ENCODE measurements around the gene IPPK. TPM values are rescaled to one million over a fixed set of nuclear protein-coding genes. Genes with fewer than 3 reads are reported as not detected.

IPPK gene
- total and polyA plus RNA-seq, 4 donors = 9.5 to 19.8 (median 13.8) TPM

DNA sequence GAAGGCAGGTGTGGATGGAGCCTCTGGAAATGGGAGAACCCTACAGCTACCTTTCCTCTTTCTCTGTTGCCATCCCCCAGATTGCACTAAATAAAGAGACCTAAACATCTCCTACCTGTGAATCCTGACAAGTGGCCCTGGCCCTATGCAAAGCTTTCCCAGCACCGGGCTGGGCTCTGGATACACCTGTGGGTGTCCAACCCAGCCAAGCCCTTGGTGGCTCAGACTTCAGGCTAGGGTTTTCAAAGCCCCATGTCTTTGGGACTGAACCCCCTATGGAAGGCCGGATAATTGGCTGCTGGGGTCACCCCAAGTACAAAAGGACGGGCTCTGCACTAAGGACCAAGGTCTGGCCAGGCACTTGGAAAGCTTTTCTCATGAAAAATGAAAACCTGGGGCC, 44.1 kb upstream of the IPPK start:
- no peak for DNase-seq (ENCODE audit: low read depth in 4 of 6, low spot score in 6 of 6)
- no peak overlapping the region for H3K27ac ChIP-seq (ENCODE audit: low read depth, low read length)
- H3K4me3 ChIP-seq (ENCODE audit: low read depth, low read length) = no peak overlapping the region
- H3K9me3 ChIP-seq (ENCODE audit: control insufficient read depth, insufficient read depth, low read length) = no peaks in the 10 kb centered on the region
- H3K27me3 ChIP-seq (ENCODE audit: control insufficient read depth, insufficient read depth, low read length) = no peaks in the 10 kb centered on the region
- H3K4me1 ChIP-seq (ENCODE audit: control insufficient read depth, insufficient read depth, low read length) = peaks cover 5% of the 10 kb centered on the region
- WGBS (ENCODE audit: insufficient coverage) = 97% methylated on average over 3 of the region's 3 CpGs
- peaks cover 82% of the 10 kb centered on the region for H3K36me3 ChIP-seq (ENCODE audit: control insufficient read depth, insufficient read depth, low read length)

DNA sequence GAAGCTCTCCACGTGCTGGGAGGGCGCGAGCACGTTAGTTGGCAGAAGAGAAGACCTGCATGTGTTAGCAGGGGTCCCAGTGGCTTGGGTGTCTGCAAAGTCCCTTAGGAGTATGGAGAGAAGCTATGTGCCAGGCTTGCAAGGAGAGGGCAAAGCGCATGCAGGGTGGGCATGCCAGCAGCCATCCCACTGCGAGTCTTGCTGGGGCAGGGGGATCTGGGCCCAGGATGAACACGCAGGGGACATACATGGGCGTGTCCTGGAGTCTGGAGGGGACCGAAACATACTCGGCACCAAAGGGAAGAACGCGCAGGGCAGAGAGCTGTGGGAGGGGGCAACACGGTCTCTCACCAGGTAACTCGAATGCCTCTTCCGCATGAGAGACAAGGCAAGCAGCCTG, 43.6 kb upstream of the IPPK start:
- Histone ChIP-seq H3K36me3 (ENCODE audit: control insufficient read depth, insufficient read depth, low read length) (peaks cover 78% of the 10 kb centered on the region), H3K27ac (ENCODE audit: low read depth, low read length) (no peak overlapping the region), H3K9me3 (ENCODE audit: control insufficient read depth, insufficient read depth, low read length) (no peaks in the 10 kb centered on the region), H3K4me3 (ENCODE audit: low read depth, low read length) (no peak overlapping the region), H3K4me1 (ENCODE audit: control insufficient read depth, insufficient read depth, low read length) (peaks cover 5% of the 10 kb centered on the region), H3K27me3 (ENCODE audit: control insufficient read depth, insufficient read depth, low read length) (no peaks in the 10 kb centered on the region)
- no peak for DNase-seq (ENCODE audit: low read depth in 4 of 6, low spot score in 6 of 6)
- WGBS (ENCODE audit: insufficient coverage) = 91% methylated on average over 15 of the region's 15 CpGs

GRCh38 chr9:92712767-92713166, 42.8 kb upstream of the IPPK start:
- Histone ChIP-seq H3K4me1 (ENCODE audit: control insufficient read depth, insufficient read depth, low read length) (peaks cover 5% of the 10 kb centered on the region), H3K4me3 (ENCODE audit: low read depth, low read length) (no peak overlapping the region), H3K9me3 (ENCODE audit: control insufficient read depth, insufficient read depth, low read length) (no peaks in the 10 kb centered on the region), H3K27me3 (ENCODE audit: control insufficient read depth, insufficient read depth, low read length) (no peaks in the 10 kb centered on the region), H3K36me3 (ENCODE audit: control insufficient read depth, insufficient read depth, low read length) (peaks cover 70% of the 10 kb centered on the region), H3K27ac (ENCODE audit: low read depth, low read length) (no peak overlapping the region)
- WGBS (ENCODE audit: insufficient coverage) = 97% methylated on average over 7 of the region's 15 CpGs
- no peak for DNase-seq (ENCODE audit: low read depth in 4 of 6, low spot score in 6 of 6)

DNA sequence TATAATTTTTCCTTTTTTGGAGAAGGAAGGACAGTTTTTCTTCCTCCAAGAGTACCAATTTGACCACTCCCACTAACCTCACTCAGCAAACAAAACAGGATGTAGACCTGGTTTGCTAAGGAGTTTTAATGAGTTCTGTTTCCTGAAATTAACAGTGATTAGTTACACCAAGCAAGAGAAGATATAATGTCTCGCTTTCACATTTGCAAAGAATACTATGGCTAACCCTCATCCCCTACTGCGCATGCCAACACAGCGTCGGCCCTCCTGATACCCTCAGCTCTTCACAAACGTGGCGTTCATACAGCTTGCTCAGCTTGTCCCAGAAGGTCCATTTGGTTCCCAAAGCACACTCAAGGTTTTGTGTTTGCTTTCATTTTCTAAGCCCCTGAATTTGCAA, 41.9 kb upstream of the IPPK start:
- WGBS (ENCODE audit: insufficient coverage) = 96% methylated on average over 6 of the region's 6 CpGs
- no peaks in the 10 kb centered on the region for H3K27me3 ChIP-seq (ENCODE audit: control insufficient read depth, insufficient read depth, low read length)

GRCh38 chr9:92711146-92711545, 41.2 kb upstream of the IPPK start:
- no peak for DNase-seq (ENCODE audit: low read depth in 4 of 6, low spot score in 6 of 6)
- Histone ChIP-seq H3K4me1 (ENCODE audit: control insufficient read depth, insufficient read depth, low read length) (no peaks in the 10 kb centered on the region), H3K36me3 (ENCODE audit: control insufficient read depth, insufficient read depth, low read length) (peaks cover 57% of the 10 kb centered on the region), H3K27ac (ENCODE audit: low read depth, low read length) (no peak overlapping the region), H3K9me3 (ENCODE audit: control insufficient read depth, insufficient read depth, low read length) (no peaks in the 10 kb centered on the region), H3K27me3 (ENCODE audit: control insufficient read depth, insufficient read depth, low read length) (no peaks in the 10 kb centered on the region), H3K4me3 (ENCODE audit: low read depth, low read length) (no peak overlapping the region)
- WGBS (ENCODE audit: insufficient coverage) = 20% methylated on average over 2 of the region's 2 CpGs

More for the DNA sequence above, 41.9 kb upstream of the IPPK start:
- no peak for DNase-seq (ENCODE audit: low read depth in 4 of 6, low spot score in 6 of 6)
- H3K4me1 ChIP-seq (ENCODE audit: control insufficient read depth, insufficient read depth, low read length) = peaks cover 5% of the 10 kb centered on the region
- H3K9me3 ChIP-seq (ENCODE audit: control insufficient read depth, insufficient read depth, low read length) = no peaks in the 10 kb centered on the region
- no peak overlapping the region for H3K27ac ChIP-seq (ENCODE audit: low read depth, low read length)
- peaks cover 61% of the 10 kb centered on the region for H3K36me3 ChIP-seq (ENCODE audit: control insufficient read depth, insufficient read depth, low read length)
- H3K4me3 ChIP-seq (ENCODE audit: low read depth, low read length) = no peak overlapping the region

DNA sequence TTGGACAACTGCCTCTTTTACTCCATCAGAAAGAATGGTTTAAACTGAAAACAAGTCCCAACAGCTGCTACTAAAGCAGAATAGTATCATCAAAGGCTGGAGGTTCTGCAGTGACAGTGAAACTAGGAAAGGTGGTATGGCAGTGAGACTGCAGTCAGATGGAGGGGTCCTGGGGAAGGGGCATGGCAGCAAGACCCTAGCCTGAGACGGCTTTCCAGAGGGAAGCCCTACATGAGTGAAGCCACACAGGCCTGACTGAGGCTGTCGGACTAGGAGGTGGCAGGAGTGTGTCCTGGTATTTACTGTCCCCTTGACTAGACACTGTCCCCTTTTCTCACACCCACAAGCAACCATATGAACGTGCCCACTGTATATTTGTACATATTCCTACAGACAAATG, 40.4 kb upstream of the IPPK start:
- no CpG with 5 or more reads among the region's 3 CpGs for WGBS (ENCODE audit: insufficient coverage)
- Histone ChIP-seq H3K27ac (ENCODE audit: low read depth, low read length) (no peak overlapping the region), H3K4me1 (ENCODE audit: control insufficient read depth, insufficient read depth, low read length) (no peaks in the 10 kb centered on the region), H3K27me3 (ENCODE audit: control insufficient read depth, insufficient read depth, low read length) (no peaks in the 10 kb centered on the region), H3K36me3 (ENCODE audit: control insufficient read depth, insufficient read depth, low read length) (peaks cover 49% of the 10 kb centered on the region), H3K9me3 (ENCODE audit: control insufficient read depth, insufficient read depth, low read length) (no peaks in the 10 kb centered on the region), H3K4me3 (ENCODE audit: low read depth, low read length) (no peak overlapping the region)
- no peak for DNase-seq (ENCODE audit: low read depth in 4 of 6, low spot score in 6 of 6)

DNA sequence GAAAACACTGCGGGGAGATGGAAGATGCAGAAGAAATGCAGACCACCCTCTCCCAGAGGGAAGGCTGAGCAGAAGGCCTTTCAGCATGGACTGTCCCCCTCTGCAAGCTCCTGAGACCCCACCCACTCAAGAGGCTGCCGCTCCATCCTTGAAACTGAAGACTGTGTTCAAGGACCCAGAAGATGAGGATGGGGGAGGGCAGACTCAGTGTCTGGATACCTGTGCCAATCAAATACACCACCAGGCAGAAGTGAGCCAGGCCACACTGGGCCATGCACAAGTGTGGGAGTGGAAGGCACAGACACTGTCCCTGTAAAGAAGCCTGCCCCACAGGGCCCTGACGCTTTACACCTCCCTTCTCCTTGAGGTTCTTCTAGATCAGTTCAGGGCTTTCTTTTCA, 40.0 kb upstream of the IPPK start:
- no peaks in the 10 kb centered on the region for H3K27me3 ChIP-seq (ENCODE audit: control insufficient read depth, insufficient read depth, low read length)
- no peak for DNase-seq (ENCODE audit: low read depth in 4 of 6, low spot score in 6 of 6)
- 100% methylated on average over 1 of the region's 3 CpGs for WGBS (ENCODE audit: insufficient coverage)
- H3K4me1 ChIP-seq (ENCODE audit: control insufficient read depth, insufficient read depth, low read length) = no peaks in the 10 kb centered on the region
- H3K27ac ChIP-seq (ENCODE audit: low read depth, low read length) = no peak overlapping the region
- peaks cover 45% of the 10 kb centered on the region for H3K36me3 ChIP-seq (ENCODE audit: control insufficient read depth, insufficient read depth, low read length)
- no peak overlapping the region for H3K4me3 ChIP-seq (ENCODE audit: low read depth, low read length)
- H3K9me3 ChIP-seq (ENCODE audit: control insufficient read depth, insufficient read depth, low read length) = no peaks in the 10 kb centered on the region

DNA sequence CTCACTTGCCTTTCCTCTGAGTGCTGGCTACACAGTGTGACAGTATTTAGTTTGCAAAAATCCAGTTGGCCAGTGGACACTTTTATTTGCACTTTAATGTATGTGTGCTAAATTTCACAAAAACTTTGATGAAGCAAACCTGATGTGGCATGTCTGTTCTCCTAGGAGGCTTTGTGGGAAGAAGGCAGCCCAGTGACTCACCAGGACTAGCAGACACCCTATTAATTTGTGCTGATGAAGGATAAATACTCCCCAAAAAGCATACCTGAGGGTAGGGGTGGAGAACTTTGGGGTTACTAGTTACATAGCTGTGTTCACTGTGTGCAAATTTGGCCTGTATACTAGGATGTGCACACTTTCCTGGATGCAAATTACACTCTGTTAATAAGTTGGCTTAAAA, 39.3 kb upstream of the IPPK start:
- H3K27ac ChIP-seq (ENCODE audit: low read depth, low read length) = no peak overlapping the region
- no peak overlapping the region for H3K4me3 ChIP-seq (ENCODE audit: low read depth, low read length)
- H3K36me3 ChIP-seq (ENCODE audit: control insufficient read depth, insufficient read depth, low read length) = peaks cover 38% of the 10 kb centered on the region
- no peaks in the 10 kb centered on the region for H3K27me3 ChIP-seq (ENCODE audit: control insufficient read depth, insufficient read depth, low read length)
- no peak for DNase-seq (ENCODE audit: low read depth in 4 of 6, low spot score in 6 of 6)
- no peaks in the 10 kb centered on the region for H3K9me3 ChIP-seq (ENCODE audit: control insufficient read depth, insufficient read depth, low read length)
- no peaks in the 10 kb centered on the region for H3K4me1 ChIP-seq (ENCODE audit: control insufficient read depth, insufficient read depth, low read length)

GRCh38 chr9:92707530-92707929, 37.6 kb upstream of the IPPK start:
- H3K4me1 ChIP-seq (ENCODE audit: control insufficient read depth, insufficient read depth, low read length) = no peaks in the 10 kb centered on the region
- no peak overlapping the region for H3K27ac ChIP-seq (ENCODE audit: low read depth, low read length)
- H3K9me3 ChIP-seq (ENCODE audit: control insufficient read depth, insufficient read depth, low read length) = no peaks in the 10 kb centered on the region
- H3K4me3 ChIP-seq (ENCODE audit: low read depth, low read length) = no peak overlapping the region
- no peak for DNase-seq (ENCODE audit: low read depth in 4 of 6, low spot score in 6 of 6)
- H3K27me3 ChIP-seq (ENCODE audit: control insufficient read depth, insufficient read depth, low read length) = no peaks in the 10 kb centered on the region
- H3K36me3 ChIP-seq (ENCODE audit: control insufficient read depth, insufficient read depth, low read length) = peaks cover 21% of the 10 kb centered on the region

DNA sequence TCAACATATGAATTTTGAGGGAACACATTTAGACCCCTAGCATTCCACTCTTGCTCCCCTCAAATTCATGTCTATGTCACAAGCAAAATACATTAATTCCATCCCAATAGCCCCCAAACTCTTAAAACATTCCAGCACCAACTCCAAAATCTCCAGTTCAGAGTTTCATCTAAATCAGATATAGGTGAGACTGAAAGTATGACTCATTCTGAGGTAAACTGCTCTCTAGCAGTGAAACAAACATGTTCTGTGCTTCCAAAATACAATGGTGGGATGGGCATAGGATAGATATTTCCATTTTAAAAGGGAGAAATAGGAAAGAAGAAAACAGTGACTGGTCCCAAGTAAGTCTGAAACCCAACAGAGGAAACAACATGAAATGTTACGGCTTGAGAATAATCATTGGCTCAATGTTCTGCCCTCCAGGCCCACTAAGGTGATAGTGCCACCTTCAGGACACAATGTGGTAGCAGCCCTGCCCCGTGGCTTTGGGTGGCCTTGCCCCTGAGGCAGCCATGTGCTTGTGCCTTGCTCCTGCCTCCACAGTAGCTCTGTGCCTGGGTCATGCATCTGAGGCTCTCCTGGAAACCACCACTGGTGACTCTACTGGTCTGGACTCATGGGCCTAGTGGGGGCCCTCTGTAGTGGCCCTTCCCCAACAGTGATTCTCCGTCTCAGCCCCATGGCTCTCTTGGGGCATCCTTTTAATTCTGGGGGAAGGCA, 36.4 kb upstream of the IPPK start:
- no peak overlapping the region for H3K4me3 ChIP-seq (ENCODE audit: low read depth, low read length)
- H3K4me1 ChIP-seq (ENCODE audit: control insufficient read depth, insufficient read depth, low read length) = no peaks in the 10 kb centered on the region
- no peak overlapping the region for H3K27ac ChIP-seq (ENCODE audit: low read depth, low read length)
- no peaks in the 10 kb centered on the region for H3K27me3 ChIP-seq (ENCODE audit: control insufficient read depth, insufficient read depth, low read length)
- H3K36me3 ChIP-seq (ENCODE audit: control insufficient read depth, insufficient read depth, low read length) = peaks cover 21% of the 10 kb centered on the region
- WGBS (ENCODE audit: insufficient coverage) = 67% methylated on average over 3 of the region's 3 CpGs
- DNase-seq (ENCODE audit: low read depth in 4 of 6, low spot score in 6 of 6) = no peak
- no peaks in the 10 kb centered on the region for H3K9me3 ChIP-seq (ENCODE audit: control insufficient read depth, insufficient read depth, low read length)

Measured in spinal cord (tissue), 10 donors.